Smooth muscle cell (in vitro differentiated cells): ENCODE data around the gene PXMP4. TPM values are rescaled to one million over a fixed set of nuclear protein-coding genes. Genes with fewer than 3 reads are reported as not detected.

Experiments
- DNase-seq: peaks from one replicate; lab custom pipeline; 2025; ENCODE audit not compliant: unreplicated experiment; lab: John Stamatoyannopoulos, UW
- H2AFZ ChIP-seq: fragments of 200-600 bp; sonication (generic); 2 replicates; pipeline ENCODE4 v1.6.0; 2016; ENCODE audit warnings: antibody characterized with exemption, low read depth, mild to moderate bottlenecking
- H3F3A ChIP-seq: fragments of 200-600 bp; sonication (generic); 2 replicates; pipeline ENCODE4 v1.6.0; 2017; ENCODE audit warnings: antibody characterized with exemption, low read depth
- H3K27ac ChIP-seq: fragments of 200-600 bp; sonication (generic); 2 replicates; pipeline ENCODE4 v1.5.1; 2016; ENCODE audit warnings: low read depth, mild to moderate bottlenecking
- H3K27me3 ChIP-seq: fragments of 200-600 bp; sonication (generic); 2 replicates; pipeline ENCODE4 v1.6.1; 2016; ENCODE audit warnings: low read depth, mild to moderate bottlenecking
- H3K36me3 ChIP-seq: fragments of 200-600 bp; sonication (generic); 2 replicates; pipeline ENCODE4 v1.5.1; 2016; ENCODE audit warnings: low read depth
- H3K4me1 ChIP-seq: fragments of 200-600 bp; sonication (generic); 2 replicates; pipeline ENCODE4 v1.5.1; 2016; ENCODE audit warnings: low read depth
- H3K4me2 ChIP-seq: fragments of 200-600 bp; sonication (generic); 2 replicates; pipeline ENCODE4 v1.6.0; 2016; ENCODE audit warnings: mild to moderate bottlenecking
- H3K4me3 ChIP-seq: fragments of 200-600 bp; sonication (generic); 2 replicates; pipeline ENCODE4 v1.5.1; 2016; ENCODE audit warnings: mild to moderate bottlenecking
- H3K79me2 ChIP-seq: fragments of 200-600 bp; sonication (generic); 2 replicates; pipeline ENCODE4 v1.6.0; 2016; ENCODE audit warnings: low read depth, mild to moderate bottlenecking
- H3K9ac ChIP-seq: fragments of 200-600 bp; sonication (generic); 2 replicates; pipeline ENCODE4 v1.6.0; 2016; ENCODE audit warnings: low read depth
- H3K9me3 ChIP-seq: fragments of 200-600 bp; sonication (generic); replicated peaks from 2 replicates; pipeline ENCODE4 v1.5.1; 2016; ENCODE audit warnings: low read depth
- H4K20me1 ChIP-seq: fragments of 200-600 bp; sonication (generic); 2 replicates; pipeline ENCODE4 v1.6.0; 2016; ENCODE audit warnings: low read depth
- CTCF ChIP-seq: fragments of 200-600 bp; sonication (generic); IDR thresholded peaks from 2 replicates; pipeline ENCODE4 v1.5.1; 2017; ENCODE audit warnings: borderline replicate concordance, mild to moderate bottlenecking, antibody characterized with exemption; ENCODE audit not compliant: insufficient read depth, poor library complexity, severe bottlenecking
- WGBS: methylation state at CpG from one replicate; pipeline ENCODE4 v1.1.7; 2016; ENCODE audit warnings: low lambda C conversion rate; 5-methylcytosine and 5-hydroxymethylcytosine counted together
- polyA plus RNA-seq: library from polyadenylated mRNA; unstranded; fragments of >200 nt; fragmentation: Nextera tagmentation; extraction: Ambion mirVana; gene quantifications from 2 replicates; pipeline ENCODE4 v1.2.1, GENCODE V29; 2016
- total RNA-seq: library from RNA; depleted of rRNA; stranded (reverse); fragments of >200 nt; gene quantifications from 2 replicates; pipeline ENCODE4 v1.2.3, GENCODE V29; 2014

PXMP4 gene
- total and polyA plus RNA-seq, 2 experiments from 2014 or later = 2.6 to 8.1 TPM

GRCh38 chr20:33664085-33664761 lies 55.9 kb downstream of the PXMP4 start:
- Histone ChIP-seq H3K27me3 (no peaks in the 10 kb centered on the region), H3K36me3 (no peaks in the 10 kb centered on the region), H4K20me1 (no peaks in the 10 kb centered on the region), H3F3A (peaks cover 15% of the 10 kb centered on the region), H3K9ac (peak overlapping the region; percentile 66), H3K9me3 (no peaks in the 10 kb centered on the region), H3K4me2 (peak overlapping the region; percentile 96), H3K4me3 (peak overlapping the region; percentile 75), H3K79me2 (peaks cover 5% of the 10 kb centered on the region), H3K4me1 (peaks cover 6% of the 10 kb centered on the region), H3K27ac (peak overlapping the region; percentile 63), H2AFZ (peak overlapping the region; percentile 56)
- no peak for DNase-seq
- 54% methylated on average over 9 of the region's 9 CpGs for WGBS
- TF ChIP-seq CTCF = no peak

- Histone ChIP-seq H3K4me3 (peak overlapping the region; percentile 75), H2AFZ (peak overlapping the region; percentile 56), H3K79me2 (peaks cover 5% of the 10 kb centered on the region), H4K20me1 (no peaks in the 10 kb centered on the region), H3K36me3 (no peaks in the 10 kb centered on the region), H3F3A (peaks cover 12% of the 10 kb centered on the region), H3K27ac (peak overlapping the region; percentile 63), H3K9ac (peak overlapping the region; percentile 66), H3K27me3 (no peaks in the 10 kb centered on the region), H3K9me3 (no peaks in the 10 kb centered on the region), H3K4me2 (peak overlapping the region; percentile 96), H3K4me1 (peaks cover 6% of the 10 kb centered on the region)
- WGBS = under 1% methylated on average over 84 of the region's 84 CpGs
- peak; percentile 59 for DNase-seq
- no peak for TF ChIP-seq CTCF
These were observed 56.7 kb downstream of the PXMP4 start for GRCh38 chr20:33663161-33664084.

- H2AFZ ChIP-seq = peak within 1 kb of the TSS; percentile 56
- H3K79me2 ChIP-seq = peaks cover 5% of the 10 kb centered on the region
- H3K36me3 ChIP-seq = peaks cover 6% of the 10 kb centered on the region
- no peaks in the 10 kb centered on the region for H3K27me3 ChIP-seq
- H3K4me2 ChIP-seq = peak within 1 kb of the TSS; percentile 96
- peaks cover 6% of the 10 kb centered on the region for H3K4me1 ChIP-seq
- H3K27ac ChIP-seq = peak within 1 kb of the TSS; percentile 63
- TF ChIP-seq CTCF = no peak
- 95% methylated on average over 10 of the region's 10 CpGs for WGBS
- no peaks in the 10 kb centered on the region for H3K9me3 ChIP-seq
- H4K20me1 ChIP-seq = no peaks in the 10 kb centered on the region
- peaks cover 12% of the 10 kb centered on the region for H3F3A ChIP-seq
- peak within 1 kb of the TSS; percentile 66 for H3K9ac ChIP-seq
- no peak for DNase-seq
- peak within 1 kb of the TSS; percentile 75 for H3K4me3 ChIP-seq
These were observed 57.9 kb downstream of the PXMP4 start, which contains the start of gene C20orf144 for GRCh38 chr20:33662172-33662571. Gene C20orf144, plus strand, starts transcription at chr20:33662327. Its CDS starts 19 bp downstream, at chr20:33662346.
